HuH-7.5 (cell line): ENCODE results near the gene SPINT3.

Experiments used
- DNase-seq: peaks from one replicate; pipeline ENCODE4 v3.0.0; 2011; ENCODE audit warnings: low spot score

SPINT3 gene, protein sequence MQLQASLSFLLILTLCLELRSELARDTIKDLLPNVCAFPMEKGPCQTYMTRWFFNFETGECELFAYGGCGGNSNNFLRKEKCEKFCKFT

DNA sequence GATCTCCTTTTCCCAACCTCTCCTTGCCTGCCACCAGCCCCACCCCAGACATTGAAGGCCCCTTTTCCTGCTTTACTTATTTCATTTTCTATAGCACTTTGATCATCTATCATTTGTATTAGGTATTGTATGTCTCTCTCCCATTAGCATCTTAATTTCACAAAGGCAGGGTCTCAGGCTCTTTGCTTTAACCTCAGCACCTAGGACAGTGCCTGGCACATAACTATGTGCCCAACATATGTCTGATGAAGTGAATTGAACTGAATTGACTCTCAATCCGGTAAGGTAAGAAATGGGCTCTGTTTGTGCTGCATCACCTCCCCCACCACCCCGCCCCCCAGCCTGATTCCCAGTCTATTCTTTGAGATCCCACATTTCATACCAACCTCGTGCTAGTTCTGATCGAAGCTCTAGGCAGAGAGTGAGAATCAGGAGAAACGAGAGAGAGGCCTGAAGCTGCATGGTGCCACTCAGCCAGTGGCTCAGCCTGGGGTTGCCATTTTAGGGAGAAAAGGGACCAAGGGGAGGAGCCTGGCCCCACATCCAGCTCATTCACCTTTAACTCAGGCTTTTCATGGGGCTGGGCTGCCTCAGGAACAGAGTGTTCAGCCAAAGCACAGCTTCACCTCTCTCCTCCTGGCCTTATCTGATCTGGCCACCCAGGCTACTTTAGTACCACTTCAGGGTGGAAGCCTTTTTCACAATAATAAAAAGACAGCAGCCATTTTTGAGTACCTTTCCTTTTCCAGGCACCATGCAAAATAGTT, at the start of gene SPINT3:
SPINT3 (minus strand) TSS at position 476 of the 767 bp plus-strand sequence; CDS start at position 462, 14 bp downstream.
- no peak for DNase-seq

- no peak for DNase-seq
These were observed 49.4 kb upstream of the SPINT3 start for GRCh38 chr20:45564760-45565276.

DNA sequence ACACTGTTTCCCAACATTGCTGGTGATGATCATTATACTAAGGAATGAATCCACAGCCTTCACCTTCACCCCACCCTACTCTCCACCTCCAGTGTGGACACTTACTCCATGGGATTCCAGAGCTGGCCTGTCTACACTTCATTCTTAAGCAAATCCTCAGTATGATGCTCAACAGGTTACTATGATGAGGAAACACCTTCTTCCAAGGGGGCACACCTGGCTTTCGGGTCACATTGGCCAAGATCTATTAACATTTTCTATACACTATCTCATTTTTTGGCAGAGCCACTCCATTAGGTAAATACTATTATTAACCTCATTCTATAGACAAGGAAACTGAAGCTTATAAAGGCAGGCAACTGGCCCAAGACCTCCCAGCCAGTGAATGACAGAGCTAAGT, 39.8 kb upstream of the SPINT3 start:
- no peak for DNase-seq

GRCh38 chr20:45552456-45552855, 37.0 kb upstream of the SPINT3 start:
- DNase-seq: no peak

GRCh38 chr20:45550765-45551164, 35.3 kb upstream of the SPINT3 start:
- no peak for DNase-seq

DNA sequence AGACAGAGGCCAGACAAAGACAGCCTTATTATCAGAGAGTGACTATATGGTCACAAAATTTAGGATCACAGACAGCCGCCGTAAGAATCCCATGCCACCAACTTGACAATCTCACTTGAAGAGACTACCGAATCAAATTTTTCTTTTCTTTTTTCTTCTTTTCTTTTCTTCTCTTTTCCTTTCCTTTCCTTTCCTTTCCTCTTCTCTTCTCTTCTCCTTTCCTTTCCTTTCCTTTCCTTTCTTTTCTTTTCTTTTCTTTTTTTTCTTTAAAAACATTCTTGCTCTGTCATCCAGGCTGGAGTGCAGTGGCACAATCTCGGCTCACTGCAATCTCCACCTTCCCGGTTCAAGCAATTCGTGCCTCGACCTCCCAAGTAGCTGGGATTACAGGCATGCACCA, 33.0 kb upstream of the SPINT3 start:
- no peak for DNase-seq

GRCh38 chr20:45547206-45547770, 31.9 kb upstream of the SPINT3 start, which contains the start of gene EPPIN:
EPPIN (minus strand) TSS chr20:45547401; CDS start chr20:45547357, 44 bp downstream.
- DNase-seq: no peak

DNA sequence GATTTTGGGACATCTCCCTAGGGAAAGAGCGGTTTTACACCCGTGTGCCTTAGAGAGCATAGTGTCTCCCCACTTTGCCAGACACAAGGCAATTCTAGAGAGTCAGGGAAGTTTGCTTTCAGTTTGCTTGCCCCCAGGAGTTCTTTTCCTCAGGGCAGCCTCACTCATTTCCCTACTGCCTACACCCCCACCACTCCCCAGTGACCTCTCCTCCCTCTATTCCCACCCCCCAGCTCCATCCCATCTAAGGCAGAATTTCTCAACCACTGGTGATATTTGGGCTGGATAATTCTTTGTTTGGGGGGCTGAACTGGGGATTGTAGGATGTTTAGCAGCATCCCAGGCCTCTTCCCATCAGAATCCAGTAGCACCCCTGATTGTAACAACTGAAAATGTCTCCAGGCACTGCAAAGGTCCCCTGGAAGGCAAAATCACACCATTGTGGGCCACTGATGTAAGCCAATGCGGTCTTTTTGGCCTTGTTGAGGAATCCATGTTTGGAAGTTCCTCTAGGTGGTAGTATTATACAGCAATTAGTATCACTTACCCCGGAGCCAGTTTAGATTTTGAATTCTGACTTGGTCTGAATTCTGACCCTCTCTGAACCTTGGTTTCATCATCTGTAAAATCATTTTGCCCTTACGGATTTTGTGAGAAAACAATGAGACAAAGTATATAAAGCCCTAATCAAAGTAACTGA, 30.5 kb upstream of the SPINT3 start:
- DNase-seq: no peak

- no peak for DNase-seq
These were observed 29.9 kb upstream of the SPINT3 start for GRCh38 chr20:45545351-45545750.

- no peak for DNase-seq
These were observed 24.0 kb upstream of the SPINT3 start, which contains the start of gene WFDC6 for GRCh38 chr20:45539382-45539781. WFDC6 (minus strand) TSS chr20:45539482; CDS start chr20:45539407, 75 bp downstream.

GRCh38 chr20:45538209-45538799, 22.9 kb upstream of the SPINT3 start:
- DNase-seq: no peak

- no peak for DNase-seq
These were observed 11.9 kb upstream of the SPINT3 start for GRCh38 chr20:45527294-45527693.

GRCh38 chr20:45523821-45524220, 8.4 kb upstream of the SPINT3 start:
- no peak for DNase-seq

DNA sequence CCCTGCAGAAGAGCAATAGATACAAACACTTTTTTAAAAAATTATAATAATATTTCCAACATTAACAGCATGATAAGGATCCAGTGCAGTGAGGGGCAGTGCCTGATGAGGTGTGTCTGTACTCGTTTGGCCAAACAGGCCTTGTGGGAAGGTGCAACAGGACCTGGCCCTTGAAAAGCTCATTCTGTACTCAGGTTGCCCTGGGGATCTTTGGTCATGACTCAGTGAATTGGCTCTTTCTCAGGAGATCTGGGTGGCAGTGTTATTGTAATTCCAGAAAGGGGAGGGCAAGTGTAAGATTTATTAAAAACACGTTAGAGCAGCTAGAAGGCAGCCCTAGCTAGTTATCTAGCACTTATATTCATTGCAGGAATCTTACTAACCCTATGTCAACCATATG, 2.9 kb upstream of the SPINT3 start:
- no peak for DNase-seq

DNA sequence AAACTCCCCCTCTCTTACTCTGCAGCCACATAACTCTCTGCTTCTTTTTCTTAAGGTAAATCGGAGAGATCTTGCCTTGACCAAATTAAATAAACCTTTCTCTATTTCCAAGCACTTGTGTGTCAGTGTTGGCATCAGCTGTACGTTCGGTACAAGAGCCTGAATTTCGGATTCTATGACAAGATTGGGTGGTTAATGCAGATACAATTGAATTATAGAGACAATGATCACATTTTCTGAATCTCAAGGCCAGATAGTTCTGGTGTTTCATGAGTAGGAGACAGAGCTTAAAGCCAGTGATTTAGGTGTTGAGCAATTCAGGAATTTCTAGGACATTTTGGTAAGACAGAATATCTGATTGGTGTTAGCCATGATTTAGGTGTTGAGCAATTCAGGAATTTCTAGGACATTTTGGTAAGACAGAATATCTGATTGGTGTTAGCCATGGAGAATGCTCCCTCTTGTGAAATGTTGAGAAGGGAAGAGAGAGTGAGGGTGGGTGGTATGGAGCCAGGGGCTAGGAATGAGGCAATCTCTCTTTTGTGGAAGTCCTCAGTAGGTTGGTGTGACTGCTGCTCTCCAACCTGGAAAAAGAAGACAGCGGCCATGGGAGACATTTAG, 5.1 kb downstream of the SPINT3 start:
- no peak for DNase-seq

DNA sequence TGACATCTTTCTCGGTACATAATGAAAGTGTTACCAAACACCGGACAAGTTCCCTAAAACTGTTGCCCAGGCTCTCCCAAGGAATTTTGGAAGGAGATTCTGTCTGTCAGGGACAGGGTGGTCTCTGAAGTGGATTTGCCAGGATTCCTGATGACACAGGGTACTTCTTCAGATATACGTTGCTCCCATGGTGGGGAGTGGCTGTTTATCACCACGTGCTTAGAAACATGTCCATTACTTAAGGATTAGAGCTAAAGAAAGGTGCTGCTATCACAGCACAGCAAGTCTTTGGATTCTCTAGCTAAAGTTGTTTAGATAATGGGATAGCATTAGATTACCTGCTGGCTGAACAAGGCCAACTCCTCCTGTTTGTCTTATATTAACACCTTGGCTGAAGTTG, 6.3 kb downstream of the SPINT3 start:
- no peak for DNase-seq

- no peak for DNase-seq
These were observed 7.1 kb downstream of the SPINT3 start for GRCh38 chr20:45508068-45508886.

DNA sequence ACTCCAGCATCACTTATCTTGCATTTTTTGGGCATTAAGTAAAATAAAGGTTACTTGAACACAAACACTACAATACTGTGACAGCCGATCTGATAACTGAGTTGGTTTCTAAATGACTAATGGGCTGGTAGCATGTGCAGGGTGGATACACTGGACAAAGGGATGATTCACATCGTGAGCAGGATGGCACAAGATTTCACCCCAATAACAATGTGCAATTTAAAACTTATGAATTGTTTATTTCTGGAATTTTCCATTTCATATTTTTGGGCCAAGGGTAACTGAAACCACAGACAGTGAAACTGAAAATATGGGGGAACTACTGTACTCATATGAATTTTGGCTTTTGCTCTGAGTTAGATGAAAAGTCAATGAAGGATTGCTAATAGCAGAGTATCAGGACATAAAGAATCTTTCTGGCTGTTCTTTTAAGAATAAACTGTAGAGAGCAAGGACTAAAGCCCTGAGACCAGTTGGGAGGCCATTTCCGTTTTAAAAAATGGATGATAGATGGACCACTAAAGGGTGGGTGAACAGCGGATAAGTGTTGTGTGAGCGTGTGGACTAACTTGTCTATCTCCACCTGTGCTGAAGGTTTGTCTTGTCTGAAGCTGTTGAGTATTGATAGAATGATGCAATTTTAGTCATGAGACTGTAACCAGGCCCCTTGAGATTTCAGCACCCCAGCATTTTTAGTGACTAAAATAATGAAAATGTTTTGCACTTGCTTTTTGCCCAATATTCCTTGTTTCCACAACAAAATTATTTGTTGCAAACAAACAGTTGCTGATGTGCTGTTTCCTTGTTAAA, 8.2 kb downstream of the SPINT3 start:
- DNase-seq: no peak

DNA sequence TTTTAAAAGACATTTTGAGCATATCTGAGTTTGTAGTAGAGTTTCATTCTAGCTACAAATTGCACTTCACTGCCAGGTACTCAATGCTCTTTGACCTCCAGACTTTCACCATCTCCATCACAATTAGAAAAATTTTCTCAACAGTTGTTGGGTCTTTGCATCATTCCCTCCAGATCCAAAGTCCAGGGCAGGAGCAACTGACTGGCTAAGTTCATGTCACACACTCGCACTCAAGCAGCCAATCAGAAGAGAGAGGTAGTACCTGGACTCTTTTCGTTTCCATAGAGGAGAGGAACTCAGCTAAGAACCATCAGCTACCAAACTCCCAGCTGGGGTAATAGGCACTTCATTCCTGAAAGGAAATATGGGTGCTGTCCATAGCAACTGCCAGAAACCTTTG, 9.0 kb downstream of the SPINT3 start:
- no peak for DNase-seq

GRCh38 chr20:45503403-45503802, 12.0 kb downstream of the SPINT3 start:
- DNase-seq: no peak
